ENCODE measurements around the gene ASF1A. TPM values are rescaled to one million over a fixed set of nuclear protein-coding genes. Genes with fewer than 3 reads are reported as not detected.

ASF1A gene
- total and polyA plus RNA-seq, 3 experiments from 2014 or later, result 42.6 to 57.2 (median 46.1) TPM

- Mint-ChIP-seq H3K27ac (peak overlapping the region in 7 of 8 donors; percentile 31 to 71 (median 64)), H3K27me3 (peaks cover 0 to 1% of the 10 kb centered on the region in 2 donors), H3K36me3 (peaks cover 7 to 84% (median 34%) of the 10 kb centered on the region in 3 donors), H3K9me3 (no peaks in the 10 kb centered on the region), H3K4me1 (peaks cover 72 to 97% (median 93%) of the 10 kb centered on the region in 3 donors), H3K4me3 (peak overlapping the region in 1 of 7 donors; percentile 24)
- peaks cover 28% of the 10 kb centered on the region for H3K36me3 ChIP-seq (ENCODE audit: insufficient read depth, low read length)
- ChIA-PET CTCF (interaction anchor here (1.2 to 2.5 kb wide), 2 partner anchors 8 to 208 kb away, joined by 4 to 8 read pairs; partner anchors contain the start of gene ASF1A), POLR2A (interaction anchor here (0.7 kb wide), 1 partner anchor 27 kb away, joined by 9 read pairs; no protein-coding TSS in a partner anchor)
- H3K4me3 ChIP-seq (ENCODE audit: low read length), result no peak overlapping the region
- H3K27me3 ChIP-seq (ENCODE audit: insufficient read depth, low read length, poor library complexity, severe bottlenecking), result no peaks in the 10 kb centered on the region
- no peak for DNase-seq
- H3K27ac ChIP-seq (ENCODE audit: low read depth, low read length), result no peak overlapping the region
- H3K9me3 ChIP-seq (ENCODE audit: low read length), result no peaks in the 10 kb centered on the region
- H3K4me1 ChIP-seq (ENCODE audit: insufficient read depth, low read length), result peaks cover 38% of the 10 kb centered on the region
Measured at GRCh38 chr6:118902726-118903125, 8.8 kb downstream of the ASF1A start.

- H3K9me3 ChIP-seq (ENCODE audit: low read length), result no peaks in the 10 kb centered on the region
- Mint-ChIP-seq H3K27me3 (peaks cover 0 to 1% of the 10 kb centered on the region in 2 donors), H3K27ac (peak overlapping the region in 6 of 8 donors; percentile 31 to 71 (median 65)), H3K4me3 (peak overlapping the region in 1 of 7 donors; percentile 18), H3K4me1 (peaks cover 70 to 97% (median 89%) of the 10 kb centered on the region in 3 donors), H3K9me3 (no peaks in the 10 kb centered on the region), H3K36me3 (peaks cover 7 to 85% (median 38%) of the 10 kb centered on the region in 3 donors)
- no peak overlapping the region for H3K27ac ChIP-seq (ENCODE audit: low read depth, low read length)
- ChIA-PET POLR2A (no interaction called here), CTCF (interaction anchor here (1.2 to 2.5 kb wide), 2 partner anchors 9 to 207 kb away, joined by 4 to 8 read pairs; partner anchors contain the start of gene ASF1A)
- DNase-seq, result no peak
- H3K27me3 ChIP-seq (ENCODE audit: insufficient read depth, low read length, poor library complexity, severe bottlenecking), result no peaks in the 10 kb centered on the region
- H3K4me3 ChIP-seq (ENCODE audit: low read length), result no peak overlapping the region
- peaks cover 34% of the 10 kb centered on the region for H3K4me1 ChIP-seq (ENCODE audit: insufficient read depth, low read length)
- H3K36me3 ChIP-seq (ENCODE audit: insufficient read depth, low read length), result peaks cover 32% of the 10 kb centered on the region
Measured at GRCh38 chr6:118903138-118903537, 9.2 kb downstream of the ASF1A start.

GRCh38 chr6:118903691-118904090 lies 9.7 kb downstream of the ASF1A start:
- Histone ChIP-seq H3K36me3 (ENCODE audit: insufficient read depth, low read length) (peaks cover 34% of the 10 kb centered on the region), H3K27me3 (ENCODE audit: insufficient read depth, low read length, poor library complexity, severe bottlenecking) (no peaks in the 10 kb centered on the region), H3K4me3 (ENCODE audit: low read length) (no peak overlapping the region), H3K4me1 (ENCODE audit: insufficient read depth, low read length) (peaks cover 31% of the 10 kb centered on the region), H3K9me3 (ENCODE audit: low read length) (no peaks in the 10 kb centered on the region), H3K27ac (ENCODE audit: low read depth, low read length) (no peak overlapping the region)
- Mint-ChIP-seq H3K27me3 (peaks cover 0 to 1% of the 10 kb centered on the region in 2 donors), H3K4me1 (peaks cover 68 to 93% (median 86%) of the 10 kb centered on the region in 3 donors), H3K36me3 (peaks cover 7 to 87% (median 37%) of the 10 kb centered on the region in 3 donors), H3K27ac (peak overlapping the region; percentile 20 to 71 (median 48)), H3K9me3 (no peaks in the 10 kb centered on the region), H3K4me3 (peak overlapping the region in 1 of 7 donors; percentile 18)
- ChIA-PET POLR2A (no interaction called here), CTCF (interaction anchor here (2.5 kb wide), 1 partner anchor 9 kb away, joined by 8 read pairs; the partner anchor contains the start of gene ASF1A)
- DNase-seq, result no peak

GRCh38 chr6:118905084-118905483 lies 11.1 kb downstream of the ASF1A start:
- Mint-ChIP-seq H3K9me3 (no peaks in the 10 kb centered on the region), H3K4me1 (peaks cover 58 to 83% (median 76%) of the 10 kb centered on the region in 3 donors), H3K4me3 (no peak overlapping the region), H3K27ac (peak overlapping the region in 5 of 8 donors; percentile 7 to 64 (median 55)), H3K27me3 (peaks cover 0 to 1% of the 10 kb centered on the region in 2 donors), H3K36me3 (peaks cover 3 to 84% (median 32%) of the 10 kb centered on the region in 3 donors)
- CTCF ChIA-PET, result interaction anchor here (2.5 kb wide), 1 partner anchor 11 kb away, joined by 8 read pairs; the partner anchor contains the start of gene ASF1A
- H3K27me3 ChIP-seq (ENCODE audit: insufficient read depth, low read length, poor library complexity, severe bottlenecking), result no peaks in the 10 kb centered on the region
- no peak overlapping the region for H3K27ac ChIP-seq (ENCODE audit: low read depth, low read length)
- peaks cover 17% of the 10 kb centered on the region for H3K4me1 ChIP-seq (ENCODE audit: insufficient read depth, low read length)
- peaks cover 39% of the 10 kb centered on the region for H3K36me3 ChIP-seq (ENCODE audit: insufficient read depth, low read length)
- DNase-seq, result no peak
- H3K4me3 ChIP-seq (ENCODE audit: low read length), result no peak overlapping the region
- POLR2A ChIA-PET, result no interaction called here
- no peaks in the 10 kb centered on the region for H3K9me3 ChIP-seq (ENCODE audit: low read length)

- Histone ChIP-seq H3K9me3 (ENCODE audit: low read length) (no peaks in the 10 kb centered on the region), H3K27ac (ENCODE audit: low read depth, low read length) (no peak overlapping the region), H3K4me3 (ENCODE audit: low read length) (no peak overlapping the region), H3K36me3 (ENCODE audit: insufficient read depth, low read length) (peaks cover 46% of the 10 kb centered on the region), H3K27me3 (ENCODE audit: insufficient read depth, low read length, poor library complexity, severe bottlenecking) (no peaks in the 10 kb centered on the region), H3K4me1 (ENCODE audit: insufficient read depth, low read length) (peaks cover 10% of the 10 kb centered on the region)
- no peaks in the 10 kb centered on the region for H3K9me3 Mint-ChIP-seq
- ChIA-PET CTCF (no interaction called here), POLR2A (no interaction called here)
- H3K27me3 Mint-ChIP-seq, result peaks cover 0 to 1% of the 10 kb centered on the region in 2 donors
- peak overlapping the region; percentile 55 to 89 (median 80) for H3K27ac Mint-ChIP-seq
- peaks cover 3 to 86% (median 31%) of the 10 kb centered on the region in 3 donors for H3K36me3 Mint-ChIP-seq
- H3K4me3 Mint-ChIP-seq, result peak overlapping the region in 5 of 7 donors; percentile 29 to 54 (median 45)
- DNase-seq, result no peak
- H3K4me1 Mint-ChIP-seq, result peaks cover 50 to 82% (median 75%) of the 10 kb centered on the region in 3 donors
Measured at GRCh38 chr6:118905851-118906250, 11.9 kb downstream of the ASF1A start.

GRCh38 chr6:118908441-118908840 lies 14.5 kb downstream of the ASF1A start:
- Mint-ChIP-seq H3K4me3 (no peak overlapping the region), H3K36me3 (peaks cover 3 to 81% (median 31%) of the 10 kb centered on the region in 3 donors), H3K4me1 (peaks cover 28 to 60% (median 57%) of the 10 kb centered on the region in 3 donors), H3K27ac (no peak overlapping the region), H3K27me3 (peaks cover 0 to 1% of the 10 kb centered on the region in 2 donors), H3K9me3 (no peaks in the 10 kb centered on the region)
- peaks cover 48% of the 10 kb centered on the region for H3K36me3 ChIP-seq (ENCODE audit: insufficient read depth, low read length)
- H3K9me3 ChIP-seq (ENCODE audit: low read length), result no peaks in the 10 kb centered on the region
- H3K27ac ChIP-seq (ENCODE audit: low read depth, low read length), result no peak overlapping the region
- H3K4me1 ChIP-seq (ENCODE audit: insufficient read depth, low read length), result no peaks in the 10 kb centered on the region
- no peak for DNase-seq
- ChIA-PET POLR2A (interaction anchor here (1.2 to 1.3 kb wide), 2 partner anchors 13 to 27 kb away, joined by 4 read pairs; no protein-coding TSS in a partner anchor), CTCF (no interaction called here)
- no peaks in the 10 kb centered on the region for H3K27me3 ChIP-seq (ENCODE audit: insufficient read depth, low read length, poor library complexity, severe bottlenecking)
- no peak overlapping the region for H3K4me3 ChIP-seq (ENCODE audit: low read length)

- no peak overlapping the region for H3K27ac ChIP-seq (ENCODE audit: low read depth, low read length)
- no peak overlapping the region for H3K4me3 ChIP-seq (ENCODE audit: low read length)
- Mint-ChIP-seq H3K4me3 (no peak overlapping the region), H3K27ac (no peak overlapping the region), H3K27me3 (no peaks in the 10 kb centered on the region), H3K4me1 (peaks cover 7 to 39% (median 25%) of the 10 kb centered on the region in 3 donors), H3K36me3 (peaks cover 3 to 75% (median 26%) of the 10 kb centered on the region in 3 donors), H3K9me3 (no peaks in the 10 kb centered on the region)
- CTCF ChIA-PET, result interaction anchor here (1.5 kb wide), 1 partner anchor 18 kb away, joined by 3 read pairs; the partner anchor contains the start of gene ASF1A
- no peaks in the 10 kb centered on the region for H3K27me3 ChIP-seq (ENCODE audit: insufficient read depth, low read length, poor library complexity, severe bottlenecking)
- H3K4me1 ChIP-seq (ENCODE audit: insufficient read depth, low read length), result no peaks in the 10 kb centered on the region
- peaks cover 29% of the 10 kb centered on the region for H3K36me3 ChIP-seq (ENCODE audit: insufficient read depth, low read length)
- DNase-seq, result no peak
- POLR2A ChIA-PET, result no interaction called here
- H3K9me3 ChIP-seq (ENCODE audit: low read length), result no peaks in the 10 kb centered on the region
Measured at GRCh38 chr6:118912646-118913045, 18.7 kb downstream of the ASF1A start.

- H3K27me3 Mint-ChIP-seq, result no peaks in the 10 kb centered on the region
- H3K9me3 Mint-ChIP-seq, result no peaks in the 10 kb centered on the region
- Histone ChIP-seq H3K4me1 (ENCODE audit: insufficient read depth, low read length) (no peaks in the 10 kb centered on the region), H3K4me3 (ENCODE audit: low read length) (no peak overlapping the region), H3K27ac (ENCODE audit: low read depth, low read length) (no peak overlapping the region), H3K9me3 (ENCODE audit: low read length) (no peaks in the 10 kb centered on the region), H3K27me3 (ENCODE audit: insufficient read depth, low read length, poor library complexity, severe bottlenecking) (no peaks in the 10 kb centered on the region), H3K36me3 (ENCODE audit: insufficient read depth, low read length) (peaks cover 24% of the 10 kb centered on the region)
- POLR2A ChIA-PET, result no interaction called here
- DNase-seq, result no peak
- H3K36me3 Mint-ChIP-seq, result peaks cover 3 to 76% (median 25%) of the 10 kb centered on the region in 3 donors
- H3K27ac Mint-ChIP-seq, result peak overlapping the region in 6 of 8 donors; percentile 24 to 77 (median 62)
- no peak overlapping the region for H3K4me3 Mint-ChIP-seq
- peaks cover 5 to 39% (median 20%) of the 10 kb centered on the region in 3 donors for H3K4me1 Mint-ChIP-seq
- CTCF ChIA-PET, result interaction anchor here (1.5 kb wide), 1 partner anchor 19 kb away, joined by 3 read pairs; the partner anchor contains the start of gene ASF1A
Measured at GRCh38 chr6:118913161-118913560, 19.2 kb downstream of the ASF1A start.
